Endothelial cell of umbilical vein (primary cell): ENCODE results near the gene TBC1D5.

Experiments used
- CTCF ChIP-seq, 2 donors: IDR thresholded peaks; 1 replicate in 1 of 2; 2 replicates in 1 of 2; pipeline ENCODE4 v1.5.1; 2011; ENCODE audit warnings: low read length in 2 of 2, mild to moderate bottlenecking in 2 of 2, moderate library complexity in 2 of 2, control low read depth in 1 of 2, inconsistent platforms in 1 of 2, low read depth in 1 of 2; ENCODE audit not compliant: insufficient read depth in 1 of 2; ENCODE audit errors: extremely low read depth in 1 of 2
- EZH2 ChIP-seq: IDR thresholded peaks from 2 replicates; pipeline ENCODE4 v1.6.1; 2012; ENCODE audit warnings: borderline replicate concordance, low read depth, mild to moderate bottlenecking, moderate library complexity, low read length, inconsistent platforms; ENCODE audit not compliant: severe bottlenecking
- POLR2A ChIP-seq: IDR thresholded peaks from 2 replicates; pipeline ENCODE4 v1.6.1; 2012; ENCODE audit warnings: low read depth, mild to moderate bottlenecking, control low read depth, low read length
- TF ChIP-seq, protein P1 (sequence below): IDR thresholded peaks from 2 replicates; pipeline ENCODE4 v1.6.1; 2011; ENCODE audit not compliant: insufficient read depth, insufficient read length

DNA sequence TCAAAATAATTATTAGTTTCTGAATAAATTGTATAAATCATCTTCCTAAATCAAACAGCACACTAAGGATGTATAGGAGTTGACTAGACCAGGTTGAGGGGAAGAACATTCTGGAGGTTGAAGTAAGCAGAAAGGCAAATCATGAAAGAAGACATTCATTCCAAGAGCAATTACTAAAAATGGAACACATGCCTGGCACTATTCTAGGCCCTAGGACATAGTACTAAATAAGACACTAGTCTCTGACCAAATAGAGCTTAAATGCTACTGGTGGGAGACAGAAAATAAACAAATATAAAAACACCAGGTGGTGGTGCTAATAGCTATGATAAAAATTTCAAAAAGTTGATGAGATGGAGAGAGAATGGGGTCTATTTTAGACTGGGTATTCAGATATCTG, 190.1 kb downstream of the TBC1D5 start:
- TF ChIP-seq CTCF (IDR thresholded peaks at IDR 0.05; ENCODE audit: extremely low read depth in 1 of 2, insufficient read depth in 1 of 2, low read depth in 1 of 2, low read length in 2 of 2): no peak
- TF ChIP-seq, protein P1, sequence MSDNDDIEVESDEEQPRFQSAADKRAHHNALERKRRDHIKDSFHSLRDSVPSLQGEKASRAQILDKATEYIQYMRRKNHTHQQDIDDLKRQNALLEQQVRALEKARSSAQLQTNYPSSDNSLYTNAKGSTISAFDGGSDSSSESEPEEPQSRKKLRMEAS: no peak
- no peak for TF ChIP-seq POLR2A
- no peak for TF ChIP-seq EZH2
